Kidney epithelial cell (primary cell): ENCODE measurements around the gene ZHX3. TPM values are rescaled to one million over a fixed set of nuclear protein-coding genes. Genes with fewer than 3 reads are reported as not detected.

ENCODE experiments used
- DNase-seq: peaks from one replicate; pipeline ENCODE4 v3.0.0-alpha.2; 2010; ENCODE audit warnings: low read depth
- H3K27me3 ChIP-seq: 2 replicates; pipeline ENCODE4 v1.6.0; 2011; ENCODE audit warnings: low read length; ENCODE audit not compliant: control insufficient read depth, insufficient read depth
- H3K36me3 ChIP-seq: 2 replicates; pipeline ENCODE4 v1.5.1; 2011; ENCODE audit warnings: low read length; ENCODE audit not compliant: control insufficient read depth, insufficient read depth
- H3K4me3 ChIP-seq: 2 replicates; pipeline ENCODE4 v1.5.1; 2011; ENCODE audit warnings: low read depth, mild to moderate bottlenecking, control low read depth, low read length
- CTCF ChIP-seq: IDR thresholded peaks from 2 replicates; pipeline ENCODE4 v1.5.1; 2011; ENCODE audit warnings: mild to moderate bottlenecking, moderate library complexity, low read length, control low read depth, inconsistent platforms; ENCODE audit not compliant: insufficient read depth, poor library complexity, severe bottlenecking
- total RNA-seq: library from RNA; depleted of rRNA; stranded (reverse); fragments of >200 nt; gene quantifications from 2 replicates; pipeline ENCODE4 v1.2.3, GENCODE V29; 2015

The ZHX3 gene
- total RNA-seq, 1 donor from 2014 or later = 7.6 TPM

- DNase-seq = no peak
- no peaks in the 10 kb centered on the region for H3K36me3 ChIP-seq
- no peaks in the 10 kb centered on the region for H3K27me3 ChIP-seq
- no peak overlapping the region for H3K4me3 ChIP-seq
- no peak for TF ChIP-seq CTCF
These were observed 176.2 kb downstream of the ZHX3 start for GRCh38 chr20:41141153-41141815.

GRCh38 chr20:41140226-41141133 is 177.1 kb downstream of the ZHX3 start:
- no peak for DNase-seq
- Histone ChIP-seq H3K36me3 (no peaks in the 10 kb centered on the region), H3K4me3 (no peak overlapping the region), H3K27me3 (no peaks in the 10 kb centered on the region)
- TF ChIP-seq CTCF = no peak

GRCh38 chr20:41139227-41140093 is 178.1 kb downstream of the ZHX3 start:
- H3K36me3 ChIP-seq = no peaks in the 10 kb centered on the region
- DNase-seq = no peak
- H3K4me3 ChIP-seq = peak overlapping the region; percentile 84
- H3K27me3 ChIP-seq = no peaks in the 10 kb centered on the region
- TF ChIP-seq CTCF = no peak

GRCh38 chr20:41138475-41139226 is 178.9 kb downstream of the ZHX3 start:
- TF ChIP-seq CTCF = no peak
- no peaks in the 10 kb centered on the region for H3K27me3 ChIP-seq
- H3K4me3 ChIP-seq = peak overlapping the region; percentile 84
- no peaks in the 10 kb centered on the region for H3K36me3 ChIP-seq
- DNase-seq = no peak
